Activated B cell treated with CpG ODN at 0.5 μM for 24 hours (primary cell): ENCODE results near the gene RALB. TPM values are rescaled to one million over a fixed set of nuclear protein-coding genes. Genes with fewer than 3 reads are reported as not detected.

ENCODE experiments used
- ATAC-seq: fragments of 200-7000 bp; cut with Tn5 transposase; one replicate; pipeline ENCODE4 v1.10.0; 2021; ENCODE audit warnings: low read depth, mild to moderate bottlenecking, moderate library complexity
- CTCF ChIA-PET: fragments of 350-600 bp; sonication (Branson Sonifier 250); formaldehyde crosslinking; loops from one replicate; lab custom pipeline; 2021; ENCODE audit warnings: antibody characterized with exemption; lab: Charles Lee
- POLR2A ChIA-PET: fragments of 350-600 bp; sonication (Branson Sonifier 250); formaldehyde crosslinking; loops from one replicate; lab custom pipeline; 2021; ENCODE audit warnings: antibody characterized with exemption; lab: Charles Lee
- DNase-seq: peaks from one replicate; pipeline ENCODE4 v3.0.0; 2022
- H3K27ac Mint-ChIP-seq: one replicate; pipeline ENCODE4 v1.8.0; 2020; ENCODE audit warnings: mixed read lengths
- H3K27me3 Mint-ChIP-seq: one replicate; pipeline ENCODE4 v1.8.0; 2021; ENCODE audit warnings: mixed read lengths
- H3K36me3 Mint-ChIP-seq: one replicate; pipeline ENCODE4 v1.8.0; 2021; ENCODE audit warnings: low read depth, mixed read lengths
- H3K4me1 Mint-ChIP-seq: one replicate; pipeline ENCODE4 v1.8.0; 2021; ENCODE audit warnings: mixed read lengths
- H3K4me3 Mint-ChIP-seq: one replicate; pipeline ENCODE4 v1.8.0; 2020; ENCODE audit warnings: mild to moderate bottlenecking, mixed read lengths
- H3K9me3 Mint-ChIP-seq: one replicate; pipeline ENCODE4 v1.8.0; 2020; ENCODE audit warnings: mixed read lengths
- intact Hi-C: fragments of 100-400 bp; cut with micrococcal nuclease; formaldehyde crosslinking; loops from one replicate; pipeline ENCODE4 v1.15.1; 2024
- total RNA-seq: library from RNA; stranded (reverse); gene quantifications from 2 replicates; pipeline ENCODE4 v1.2.3, GENCODE V29; 2022
- TF ChIP-seq, protein P1 (sequence below): fragments of 200-600 bp; IDR thresholded peaks from one replicate; pipeline ENCODE4 v1.8.0; 2022; ENCODE audit warnings: antibody characterized with exemption, mild to moderate bottlenecking

The RALB gene
- 29.9 and 33.4 TPM in 2 replicates for total RNA-seq

DNA sequence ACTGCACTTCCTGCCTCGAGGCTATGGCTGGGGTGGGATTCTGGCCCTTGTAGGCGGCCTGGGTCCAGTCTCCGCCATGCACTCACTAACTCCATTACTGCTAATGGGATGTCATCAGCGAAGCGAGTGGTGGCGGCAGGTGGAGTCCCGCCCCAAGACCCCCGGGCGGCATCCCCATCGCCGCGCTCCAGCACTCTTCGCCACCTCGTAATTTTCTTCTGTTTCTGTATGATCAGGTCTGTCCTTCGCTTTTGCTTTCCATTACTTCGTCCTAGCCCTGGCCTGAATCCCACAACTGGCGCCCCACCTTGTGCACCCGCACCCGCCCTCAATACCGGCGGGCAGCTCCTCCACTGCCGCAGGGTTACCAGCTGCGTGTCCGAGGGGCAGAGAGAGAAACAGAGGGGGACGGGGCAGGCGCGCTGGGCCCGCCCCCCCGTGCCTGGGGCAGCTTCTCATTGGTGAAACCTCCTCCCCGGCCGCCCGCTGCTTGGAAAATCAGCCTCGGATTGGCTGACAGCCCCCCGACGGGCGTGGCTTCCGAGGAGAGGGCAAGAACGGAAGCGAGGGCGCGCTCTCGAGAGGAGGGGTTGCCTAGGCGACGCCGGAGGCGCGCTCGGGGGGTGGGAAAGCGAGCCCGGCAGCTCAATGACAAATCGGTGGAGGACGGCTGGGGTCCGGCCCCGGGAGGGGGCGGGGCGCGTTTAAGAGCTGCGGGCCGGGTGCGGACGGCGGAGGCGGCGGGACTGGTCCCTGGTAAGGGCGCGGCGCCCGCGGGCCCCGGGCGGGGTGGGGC, at the start of gene RALB:
TSS of gene RALB (plus strand) at position 628 of the 796 bp plus-strand sequence. CDS start 25,813 bp downstream, outside the sequence.
- peak within 1 kb of the TSS; percentile 99 for H3K4me3 Mint-ChIP-seq
- POLR2A ChIA-PET = interaction anchor here (0.7 to 3.6 kb wide), 19 partner anchors 9 to 1953 kb away, joined by 3 to 37 read pairs (median 5); partner anchors contain the start of genes C2orf76, DBI, EPB41L5 and PTPN4
- no peaks in the 10 kb centered on the region for H3K9me3 Mint-ChIP-seq
- peaks cover 14% of the 10 kb centered on the region for H3K36me3 Mint-ChIP-seq
- ATAC-seq (peak; percentile 94), DNase-seq (peak; percentile 98)
- H3K27ac Mint-ChIP-seq = peak within 1 kb of the TSS; percentile 94
- intact Hi-C loops = loop anchor here (1.0 to 2.0 kb wide), 9 partner anchors 15 to 573 kb away; partner anchors contain the start of genes EPB41L5, PTPN4, TMEM177 and TMEM185B
- TF ChIP-seq, protein P1, sequence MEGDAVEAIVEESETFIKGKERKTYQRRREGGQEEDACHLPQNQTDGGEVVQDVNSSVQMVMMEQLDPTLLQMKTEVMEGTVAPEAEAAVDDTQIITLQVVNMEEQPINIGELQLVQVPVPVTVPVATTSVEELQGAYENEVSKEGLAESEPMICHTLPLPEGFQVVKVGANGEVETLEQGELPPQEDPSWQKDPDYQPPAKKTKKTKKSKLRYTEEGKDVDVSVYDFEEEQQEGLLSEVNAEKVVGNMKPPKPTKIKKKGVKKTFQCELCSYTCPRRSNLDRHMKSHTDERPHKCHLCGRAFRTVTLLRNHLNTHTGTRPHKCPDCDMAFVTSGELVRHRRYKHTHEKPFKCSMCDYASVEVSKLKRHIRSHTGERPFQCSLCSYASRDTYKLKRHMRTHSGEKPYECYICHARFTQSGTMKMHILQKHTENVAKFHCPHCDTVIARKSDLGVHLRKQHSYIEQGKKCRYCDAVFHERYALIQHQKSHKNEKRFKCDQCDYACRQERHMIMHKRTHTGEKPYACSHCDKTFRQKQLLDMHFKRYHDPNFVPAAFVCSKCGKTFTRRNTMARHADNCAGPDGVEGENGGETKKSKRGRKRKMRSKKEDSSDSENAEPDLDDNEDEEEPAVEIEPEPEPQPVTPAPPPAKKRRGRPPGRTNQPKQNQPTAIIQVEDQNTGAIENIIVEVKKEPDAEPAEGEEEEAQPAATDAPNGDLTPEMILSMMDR = no peak
- H3K27me3 Mint-ChIP-seq = peaks cover 3% of the 10 kb centered on the region
- peaks cover 63% of the 10 kb centered on the region for H3K4me1 Mint-ChIP-seq
- CTCF ChIA-PET = interaction anchor here (0.8 to 2.5 kb wide), 4 partner anchors 29 to 78 kb away, joined by 4 to 14 read pairs (median 4); partner anchors contain the start of gene TMEM185B

DNA sequence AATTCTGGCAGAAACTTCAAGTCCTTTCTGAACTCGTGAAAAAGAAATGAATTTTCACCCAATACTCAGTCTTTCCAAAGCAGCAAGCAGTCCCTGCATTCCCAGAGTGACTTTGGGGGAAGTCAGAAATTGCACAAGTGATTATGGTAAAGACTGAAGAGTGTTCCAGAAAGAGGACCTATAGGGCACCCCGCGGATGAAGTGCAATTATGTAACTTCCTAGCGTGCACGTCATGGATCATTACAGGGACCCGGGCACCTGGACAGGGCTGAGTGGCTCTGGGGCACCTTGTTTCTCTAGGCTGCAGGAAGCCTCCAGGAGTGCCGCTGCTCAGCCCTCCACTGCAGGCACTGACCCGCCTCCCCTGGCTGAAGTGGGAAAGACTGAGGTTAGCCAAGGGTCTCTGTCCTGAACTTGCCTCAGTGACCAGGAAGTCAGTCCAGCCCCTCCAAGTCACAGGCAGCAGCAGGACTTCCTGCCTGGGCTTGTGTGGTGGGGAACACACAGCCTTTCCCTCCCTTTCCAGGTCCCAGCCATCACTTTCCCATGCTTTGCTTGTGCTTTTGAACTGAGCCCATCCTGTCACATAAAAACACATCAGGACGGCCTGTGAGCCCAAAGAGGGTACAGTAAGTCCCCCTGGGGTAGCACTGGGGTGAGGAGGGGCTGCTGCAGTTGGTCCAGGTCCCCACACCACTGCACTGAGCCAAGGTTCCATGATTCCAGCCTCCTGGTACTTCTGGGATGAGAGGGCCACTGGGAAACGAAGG, 49.2 kb upstream of the RALB start:
- Mint-ChIP-seq H3K27me3 (no peaks in the 10 kb centered on the region), H3K4me3 (no peak overlapping the region), H3K4me1 (no peaks in the 10 kb centered on the region), H3K27ac (no peak overlapping the region), H3K9me3 (peaks cover 3% of the 10 kb centered on the region), H3K36me3 (no peaks in the 10 kb centered on the region)
- CTCF ChIA-PET = no interaction called here
- ATAC-seq (no peak), DNase-seq (no peak)
- intact Hi-C loops = no loop called here
- POLR2A ChIA-PET = no interaction called here
- TF ChIP-seq, protein P1 = no peak

GRCh38 chr2:120204022-120204405, 48.6 kb upstream of the RALB start:
- Mint-ChIP-seq H3K36me3 (no peaks in the 10 kb centered on the region), H3K4me1 (no peaks in the 10 kb centered on the region), H3K27ac (no peak overlapping the region), H3K9me3 (no peaks in the 10 kb centered on the region), H3K4me3 (no peak overlapping the region), H3K27me3 (no peaks in the 10 kb centered on the region)
- ATAC-seq = no peak
- DNase-seq = no peak
- intact Hi-C loops = no loop called here
- POLR2A ChIA-PET = no interaction called here
- TF ChIP-seq, protein P1 = no peak
- CTCF ChIA-PET = no interaction called here

DNA sequence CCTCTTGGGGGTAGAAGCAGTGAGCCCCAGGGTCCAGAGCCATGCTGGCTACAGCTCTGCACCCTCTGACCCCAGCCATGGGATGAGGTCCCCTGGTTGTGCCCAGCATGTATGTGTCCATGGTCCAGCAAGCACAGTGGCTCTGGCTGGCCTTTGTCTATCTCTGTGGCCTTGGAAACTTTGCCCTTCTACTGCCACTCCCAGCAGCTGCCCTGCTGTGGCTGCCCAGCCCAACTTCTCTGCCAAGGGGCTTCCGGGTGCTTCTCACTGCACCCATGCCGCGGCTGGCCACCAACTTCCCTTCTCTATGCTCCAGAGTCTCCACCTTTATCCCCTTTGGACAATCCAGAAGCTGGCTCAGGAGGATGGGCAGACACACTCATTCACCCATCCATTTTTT, 48.2 kb upstream of the RALB start:
- no peak for ATAC-seq
- CTCF ChIA-PET = no interaction called here
- TF ChIP-seq, protein P1 = no peak
- H3K27ac Mint-ChIP-seq = no peak overlapping the region
- no peak overlapping the region for H3K4me3 Mint-ChIP-seq
- no peaks in the 10 kb centered on the region for H3K4me1 Mint-ChIP-seq
- no peak for DNase-seq
- intact Hi-C loops = no loop called here
- H3K36me3 Mint-ChIP-seq = no peaks in the 10 kb centered on the region
- H3K27me3 Mint-ChIP-seq = no peaks in the 10 kb centered on the region
- POLR2A ChIA-PET = no interaction called here
- no peaks in the 10 kb centered on the region for H3K9me3 Mint-ChIP-seq
